ENCODE results near the gene CLDN15. TPM values are rescaled to one million over a fixed set of nuclear protein-coding genes. Genes with fewer than 3 reads are reported as not detected.

The CLDN15 gene
- total RNA-seq, 1 experiment from 2014 or later: 6.5 TPM

DNA sequence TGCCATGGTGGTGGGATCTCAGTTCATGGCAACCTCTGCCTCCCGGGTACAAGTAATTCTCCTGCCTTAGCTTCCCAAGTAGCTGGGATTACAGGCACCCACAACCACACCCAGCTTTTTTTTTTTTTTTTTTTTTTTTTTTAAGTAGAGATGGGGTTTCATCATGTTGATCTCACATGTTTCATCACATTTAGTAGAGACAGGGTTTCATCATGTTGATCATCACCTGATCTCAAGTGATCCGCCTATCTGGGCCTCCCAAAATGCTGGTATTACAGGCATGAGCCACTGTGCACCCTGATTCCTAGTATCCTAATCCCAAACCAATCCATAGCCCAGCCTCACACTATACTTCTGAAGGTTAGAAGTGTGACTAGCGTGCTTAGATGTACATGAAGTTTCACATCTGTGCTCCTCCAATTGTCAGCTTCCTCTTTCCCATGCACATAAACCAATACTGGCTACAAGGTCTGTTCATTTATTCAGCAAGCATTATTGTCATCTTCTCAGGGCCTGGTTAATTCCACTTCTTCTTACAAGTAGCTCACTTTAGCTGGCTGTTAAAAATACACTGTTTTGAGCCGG lies 50.7 kb downstream of the CLDN15 start:
- Mint-ChIP-seq H3K4me3 (no peak overlapping the region), H3K4me1 (peaks cover 7% of the 10 kb centered on the region), H3K36me3 (no peaks in the 10 kb centered on the region), H3K9me3 (no peaks in the 10 kb centered on the region), H3K27ac (no peak overlapping the region), H3K27me3 (ENCODE audit: low read depth) (peaks cover 8% of the 10 kb centered on the region)
- no peak for DNase-seq (ENCODE audit: low spot score)
- TF ChIP-seq, protein P1, sequence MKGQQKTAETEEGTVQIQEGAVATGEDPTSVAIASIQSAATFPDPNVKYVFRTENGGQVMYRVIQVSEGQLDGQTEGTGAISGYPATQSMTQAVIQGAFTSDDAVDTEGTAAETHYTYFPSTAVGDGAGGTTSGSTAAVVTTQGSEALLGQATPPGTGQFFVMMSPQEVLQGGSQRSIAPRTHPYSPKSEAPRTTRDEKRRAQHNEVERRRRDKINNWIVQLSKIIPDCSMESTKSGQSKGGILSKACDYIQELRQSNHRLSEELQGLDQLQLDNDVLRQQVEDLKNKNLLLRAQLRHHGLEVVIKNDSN (CRISPR knock-in tag; IDR thresholded peaks at IDR 0.05): no peak
- no peak for TF ChIP-seq HMGA2 (CRISPR knock-in tag; IDR thresholded peaks at IDR 0.05)
- TF ChIP-seq, protein P2, sequence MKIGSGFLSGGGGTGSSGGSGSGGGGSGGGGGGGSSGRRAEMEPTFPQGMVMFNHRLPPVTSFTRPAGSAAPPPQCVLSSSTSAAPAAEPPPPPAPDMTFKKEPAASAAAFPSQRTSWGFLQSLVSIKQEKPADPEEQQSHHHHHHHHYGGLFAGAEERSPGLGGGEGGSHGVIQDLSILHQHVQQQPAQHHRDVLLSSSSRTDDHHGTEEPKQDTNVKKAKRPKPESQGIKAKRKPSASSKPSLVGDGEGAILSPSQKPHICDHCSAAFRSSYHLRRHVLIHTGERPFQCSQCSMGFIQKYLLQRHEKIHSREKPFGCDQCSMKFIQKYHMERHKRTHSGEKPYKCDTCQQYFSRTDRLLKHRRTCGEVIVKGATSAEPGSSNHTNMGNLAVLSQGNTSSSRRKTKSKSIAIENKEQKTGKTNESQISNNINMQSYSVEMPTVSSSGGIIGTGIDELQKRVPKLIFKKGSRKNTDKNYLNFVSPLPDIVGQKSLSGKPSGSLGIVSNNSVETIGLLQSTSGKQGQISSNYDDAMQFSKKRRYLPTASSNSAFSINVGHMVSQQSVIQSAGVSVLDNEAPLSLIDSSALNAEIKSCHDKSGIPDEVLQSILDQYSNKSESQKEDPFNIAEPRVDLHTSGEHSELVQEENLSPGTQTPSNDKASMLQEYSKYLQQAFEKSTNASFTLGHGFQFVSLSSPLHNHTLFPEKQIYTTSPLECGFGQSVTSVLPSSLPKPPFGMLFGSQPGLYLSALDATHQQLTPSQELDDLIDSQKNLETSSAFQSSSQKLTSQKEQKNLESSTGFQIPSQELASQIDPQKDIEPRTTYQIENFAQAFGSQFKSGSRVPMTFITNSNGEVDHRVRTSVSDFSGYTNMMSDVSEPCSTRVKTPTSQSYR (CRISPR knock-in tag; IDR thresholded peaks at IDR 0.05): no peak
- no peak for TF ChIP-seq ATF1 (CRISPR knock-in tag; IDR thresholded peaks at IDR 0.05)
- TF ChIP-seq NFYB (CRISPR knock-in tag; conservative IDR thresholded peaks at IDR 0.05; ENCODE audit: low read depth): no peak
- TF ChIP-seq, protein P3, sequence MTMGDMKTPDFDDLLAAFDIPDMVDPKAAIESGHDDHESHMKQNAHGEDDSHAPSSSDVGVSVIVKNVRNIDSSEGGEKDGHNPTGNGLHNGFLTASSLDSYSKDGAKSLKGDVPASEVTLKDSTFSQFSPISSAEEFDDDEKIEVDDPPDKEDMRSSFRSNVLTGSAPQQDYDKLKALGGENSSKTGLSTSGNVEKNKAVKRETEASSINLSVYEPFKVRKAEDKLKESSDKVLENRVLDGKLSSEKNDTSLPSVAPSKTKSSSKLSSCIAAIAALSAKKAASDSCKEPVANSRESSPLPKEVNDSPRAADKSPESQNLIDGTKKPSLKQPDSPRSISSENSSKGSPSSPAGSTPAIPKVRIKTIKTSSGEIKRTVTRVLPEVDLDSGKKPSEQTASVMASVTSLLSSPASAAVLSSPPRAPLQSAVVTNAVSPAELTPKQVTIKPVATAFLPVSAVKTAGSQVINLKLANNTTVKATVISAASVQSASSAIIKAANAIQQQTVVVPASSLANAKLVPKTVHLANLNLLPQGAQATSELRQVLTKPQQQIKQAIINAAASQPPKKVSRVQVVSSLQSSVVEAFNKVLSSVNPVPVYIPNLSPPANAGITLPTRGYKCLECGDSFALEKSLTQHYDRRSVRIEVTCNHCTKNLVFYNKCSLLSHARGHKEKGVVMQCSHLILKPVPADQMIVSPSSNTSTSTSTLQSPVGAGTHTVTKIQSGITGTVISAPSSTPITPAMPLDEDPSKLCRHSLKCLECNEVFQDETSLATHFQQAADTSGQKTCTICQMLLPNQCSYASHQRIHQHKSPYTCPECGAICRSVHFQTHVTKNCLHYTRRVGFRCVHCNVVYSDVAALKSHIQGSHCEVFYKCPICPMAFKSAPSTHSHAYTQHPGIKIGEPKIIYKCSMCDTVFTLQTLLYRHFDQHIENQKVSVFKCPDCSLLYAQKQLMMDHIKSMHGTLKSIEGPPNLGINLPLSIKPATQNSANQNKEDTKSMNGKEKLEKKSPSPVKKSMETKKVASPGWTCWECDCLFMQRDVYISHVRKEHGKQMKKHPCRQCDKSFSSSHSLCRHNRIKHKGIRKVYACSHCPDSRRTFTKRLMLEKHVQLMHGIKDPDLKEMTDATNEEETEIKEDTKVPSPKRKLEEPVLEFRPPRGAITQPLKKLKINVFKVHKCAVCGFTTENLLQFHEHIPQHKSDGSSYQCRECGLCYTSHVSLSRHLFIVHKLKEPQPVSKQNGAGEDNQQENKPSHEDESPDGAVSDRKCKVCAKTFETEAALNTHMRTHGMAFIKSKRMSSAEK (CRISPR knock-in tag; IDR thresholded peaks at IDR 0.05; ENCODE audit: borderline replicate concordance): no peak
- TF ChIP-seq ELF4 (CRISPR knock-in tag; IDR thresholded peaks at IDR 0.05; ENCODE audit: low read depth): no peak
- TF ChIP-seq, protein P4, sequence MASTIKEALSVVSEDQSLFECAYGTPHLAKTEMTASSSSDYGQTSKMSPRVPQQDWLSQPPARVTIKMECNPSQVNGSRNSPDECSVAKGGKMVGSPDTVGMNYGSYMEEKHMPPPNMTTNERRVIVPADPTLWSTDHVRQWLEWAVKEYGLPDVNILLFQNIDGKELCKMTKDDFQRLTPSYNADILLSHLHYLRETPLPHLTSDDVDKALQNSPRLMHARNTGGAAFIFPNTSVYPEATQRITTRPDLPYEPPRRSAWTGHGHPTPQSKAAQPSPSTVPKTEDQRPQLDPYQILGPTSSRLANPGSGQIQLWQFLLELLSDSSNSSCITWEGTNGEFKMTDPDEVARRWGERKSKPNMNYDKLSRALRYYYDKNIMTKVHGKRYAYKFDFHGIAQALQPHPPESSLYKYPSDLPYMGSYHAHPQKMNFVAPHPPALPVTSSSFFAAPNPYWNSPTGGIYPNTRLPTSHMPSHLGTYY (CRISPR knock-in tag; IDR thresholded peaks at IDR 0.05): no peak
- TF ChIP-seq, protein P5, sequence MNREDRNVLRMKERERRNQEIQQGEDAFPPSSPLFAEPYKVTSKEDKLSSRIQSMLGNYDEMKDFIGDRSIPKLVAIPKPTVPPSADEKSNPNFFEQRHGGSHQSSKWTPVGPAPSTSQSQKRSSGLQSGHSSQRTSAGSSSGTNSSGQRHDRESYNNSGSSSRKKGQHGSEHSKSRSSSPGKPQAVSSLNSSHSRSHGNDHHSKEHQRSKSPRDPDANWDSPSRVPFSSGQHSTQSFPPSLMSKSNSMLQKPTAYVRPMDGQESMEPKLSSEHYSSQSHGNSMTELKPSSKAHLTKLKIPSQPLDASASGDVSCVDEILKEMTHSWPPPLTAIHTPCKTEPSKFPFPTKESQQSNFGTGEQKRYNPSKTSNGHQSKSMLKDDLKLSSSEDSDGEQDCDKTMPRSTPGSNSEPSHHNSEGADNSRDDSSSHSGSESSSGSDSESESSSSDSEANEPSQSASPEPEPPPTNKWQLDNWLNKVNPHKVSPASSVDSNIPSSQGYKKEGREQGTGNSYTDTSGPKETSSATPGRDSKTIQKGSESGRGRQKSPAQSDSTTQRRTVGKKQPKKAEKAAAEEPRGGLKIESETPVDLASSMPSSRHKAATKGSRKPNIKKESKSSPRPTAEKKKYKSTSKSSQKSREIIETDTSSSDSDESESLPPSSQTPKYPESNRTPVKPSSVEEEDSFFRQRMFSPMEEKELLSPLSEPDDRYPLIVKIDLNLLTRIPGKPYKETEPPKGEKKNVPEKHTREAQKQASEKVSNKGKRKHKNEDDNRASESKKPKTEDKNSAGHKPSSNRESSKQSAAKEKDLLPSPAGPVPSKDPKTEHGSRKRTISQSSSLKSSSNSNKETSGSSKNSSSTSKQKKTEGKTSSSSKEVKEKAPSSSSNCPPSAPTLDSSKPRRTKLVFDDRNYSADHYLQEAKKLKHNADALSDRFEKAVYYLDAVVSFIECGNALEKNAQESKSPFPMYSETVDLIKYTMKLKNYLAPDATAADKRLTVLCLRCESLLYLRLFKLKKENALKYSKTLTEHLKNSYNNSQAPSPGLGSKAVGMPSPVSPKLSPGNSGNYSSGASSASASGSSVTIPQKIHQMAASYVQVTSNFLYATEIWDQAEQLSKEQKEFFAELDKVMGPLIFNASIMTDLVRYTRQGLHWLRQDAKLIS (CRISPR knock-in tag; IDR thresholded peaks at IDR 0.05; ENCODE audit: borderline replicate concordance): no peak
- TF ChIP-seq JUN (CRISPR knock-in tag; IDR thresholded peaks at IDR 0.05): no peak
- TF ChIP-seq, protein P6, sequence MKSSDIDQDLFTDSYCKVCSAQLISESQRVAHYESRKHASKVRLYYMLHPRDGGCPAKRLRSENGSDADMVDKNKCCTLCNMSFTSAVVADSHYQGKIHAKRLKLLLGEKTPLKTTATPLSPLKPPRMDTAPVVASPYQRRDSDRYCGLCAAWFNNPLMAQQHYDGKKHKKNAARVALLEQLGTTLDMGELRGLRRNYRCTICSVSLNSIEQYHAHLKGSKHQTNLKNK (CRISPR knock-in tag; IDR thresholded peaks at IDR 0.05): no peak
- no peak for TF ChIP-seq ETV6 (CRISPR knock-in tag; IDR thresholded peaks at IDR 0.05)
- TF ChIP-seq, protein P7, sequence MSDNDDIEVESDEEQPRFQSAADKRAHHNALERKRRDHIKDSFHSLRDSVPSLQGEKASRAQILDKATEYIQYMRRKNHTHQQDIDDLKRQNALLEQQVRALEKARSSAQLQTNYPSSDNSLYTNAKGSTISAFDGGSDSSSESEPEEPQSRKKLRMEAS (CRISPR knock-in tag; IDR thresholded peaks at IDR 0.05): no peak
- TF ChIP-seq ZNF423 (CRISPR knock-in tag; IDR thresholded peaks at IDR 0.05): no peak
- TF ChIP-seq, protein P8, sequence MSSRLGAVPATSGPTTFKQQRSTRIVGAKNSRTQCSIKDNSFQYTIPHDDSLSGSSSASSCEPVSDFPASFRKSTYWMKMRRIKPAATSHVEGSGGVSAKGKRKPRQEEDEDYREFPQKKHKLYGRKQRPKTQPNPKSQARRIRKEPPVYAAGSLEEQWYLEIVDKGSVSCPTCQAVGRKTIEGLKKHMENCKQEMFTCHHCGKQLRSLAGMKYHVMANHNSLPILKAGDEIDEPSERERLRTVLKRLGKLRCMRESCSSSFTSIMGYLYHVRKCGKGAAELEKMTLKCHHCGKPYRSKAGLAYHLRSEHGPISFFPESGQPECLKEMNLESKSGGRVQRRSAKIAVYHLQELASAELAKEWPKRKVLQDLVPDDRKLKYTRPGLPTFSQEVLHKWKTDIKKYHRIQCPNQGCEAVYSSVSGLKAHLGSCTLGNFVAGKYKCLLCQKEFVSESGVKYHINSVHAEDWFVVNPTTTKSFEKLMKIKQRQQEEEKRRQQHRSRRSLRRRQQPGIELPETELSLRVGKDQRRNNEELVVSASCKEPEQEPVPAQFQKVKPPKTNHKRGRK (CRISPR knock-in tag; IDR thresholded peaks at IDR 0.05; ENCODE audit: borderline replicate concordance): no peak
- no peak for TF ChIP-seq ZNF121 (CRISPR knock-in tag; IDR thresholded peaks at IDR 0.05)
- no peak for TF ChIP-seq MXD4 (CRISPR knock-in tag; IDR thresholded peaks at IDR 0.05; ENCODE audit: borderline replicate concordance)
- no peak for TF ChIP-seq JAZF1 (CRISPR knock-in tag; IDR thresholded peaks at IDR 0.05)
- TF ChIP-seq CBFB (CRISPR knock-in tag; IDR thresholded peaks at IDR 0.05; ENCODE audit: low read depth): no peak
- TF ChIP-seq FOXJ3 (CRISPR knock-in tag; IDR thresholded peaks at IDR 0.05; ENCODE audit: borderline replicate concordance): no peak
- no peak for ATAC-seq
- ChIA-PET CTCF (interaction anchor here (0.6 to 0.9 kb wide), 6 partner anchors 15 to 171 kb away, joined by 3 to 6 read pairs (median 4); no protein-coding TSS in a partner anchor), POLR2A (no interaction called here)

Measured in WTC11 (cell line).